Measurements from ENCODE around the gene SHLD2.
"Not testable (repeated sequence)": the region's sequence is repeated elsewhere in the genome, so short reads cannot be mapped to it uniquely, and the experiment has no call there.

Gene SHLD2

DNA sequence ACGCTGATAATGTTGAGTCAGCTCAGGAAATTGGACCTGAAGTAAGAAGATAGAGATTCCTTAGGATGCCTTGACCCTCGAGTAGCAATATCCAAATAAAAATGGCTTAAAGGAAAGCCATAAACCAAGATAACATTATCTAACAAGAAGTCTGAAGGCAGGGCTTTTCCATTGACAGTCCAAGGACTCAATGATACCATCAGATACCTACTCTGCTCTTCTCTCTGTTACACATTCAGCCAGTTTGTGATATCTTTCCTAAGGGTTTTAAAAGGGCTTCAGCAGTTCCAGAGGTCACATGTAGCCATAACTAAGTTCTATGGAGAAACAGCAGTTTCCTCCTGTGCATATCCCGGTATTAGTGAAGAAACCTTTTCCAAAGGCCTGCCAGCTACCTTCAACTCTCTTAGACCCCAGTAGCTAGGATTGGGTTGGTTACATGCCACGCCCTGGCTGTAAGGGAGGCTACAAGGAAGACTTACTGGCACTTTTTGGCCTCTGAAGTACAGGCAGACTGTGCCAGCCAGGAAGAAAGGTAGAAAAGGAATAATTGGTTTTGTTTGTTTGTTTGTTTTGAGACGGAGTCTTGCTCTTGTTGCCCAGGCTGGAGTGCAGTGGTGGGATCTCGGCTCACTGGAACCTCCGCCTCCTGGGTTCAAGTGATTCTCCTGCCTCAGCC lies 10.6 kb downstream of the SHLD2 start:
- no peak for DNase-seq (ENCODE audit: low read depth, low spot score)
- TF ChIP-seq, protein P1, sequence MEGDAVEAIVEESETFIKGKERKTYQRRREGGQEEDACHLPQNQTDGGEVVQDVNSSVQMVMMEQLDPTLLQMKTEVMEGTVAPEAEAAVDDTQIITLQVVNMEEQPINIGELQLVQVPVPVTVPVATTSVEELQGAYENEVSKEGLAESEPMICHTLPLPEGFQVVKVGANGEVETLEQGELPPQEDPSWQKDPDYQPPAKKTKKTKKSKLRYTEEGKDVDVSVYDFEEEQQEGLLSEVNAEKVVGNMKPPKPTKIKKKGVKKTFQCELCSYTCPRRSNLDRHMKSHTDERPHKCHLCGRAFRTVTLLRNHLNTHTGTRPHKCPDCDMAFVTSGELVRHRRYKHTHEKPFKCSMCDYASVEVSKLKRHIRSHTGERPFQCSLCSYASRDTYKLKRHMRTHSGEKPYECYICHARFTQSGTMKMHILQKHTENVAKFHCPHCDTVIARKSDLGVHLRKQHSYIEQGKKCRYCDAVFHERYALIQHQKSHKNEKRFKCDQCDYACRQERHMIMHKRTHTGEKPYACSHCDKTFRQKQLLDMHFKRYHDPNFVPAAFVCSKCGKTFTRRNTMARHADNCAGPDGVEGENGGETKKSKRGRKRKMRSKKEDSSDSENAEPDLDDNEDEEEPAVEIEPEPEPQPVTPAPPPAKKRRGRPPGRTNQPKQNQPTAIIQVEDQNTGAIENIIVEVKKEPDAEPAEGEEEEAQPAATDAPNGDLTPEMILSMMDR (IDR thresholded peaks at IDR 0.05; ENCODE audit: low read depth, low read length), result no peak
- in situ Hi-C loops (cut with HindIII; ENCODE audit: low sequenced_read_pairs), result no loop called here
- H3K4me3 ChIP-seq (ENCODE audit: low read depth, low read length), result no peak overlapping the region

DNA sequence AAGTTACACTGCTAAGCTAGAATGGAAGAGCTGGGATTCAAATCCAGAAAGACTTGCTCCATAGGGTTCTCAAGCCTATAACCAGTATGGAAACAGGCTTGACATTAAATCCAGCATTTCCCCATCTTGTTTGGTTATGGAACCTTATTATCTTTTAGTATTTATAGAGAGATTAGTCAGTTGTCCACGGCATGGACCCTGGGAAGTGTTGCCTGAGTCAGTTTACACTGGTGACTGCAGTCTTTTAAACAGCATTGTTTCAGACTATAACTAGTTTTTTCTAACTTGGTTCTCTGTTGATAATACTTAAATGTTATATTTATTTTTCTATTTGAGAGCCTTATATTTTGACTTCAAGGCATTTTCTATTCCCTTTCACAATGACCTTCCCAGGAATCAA lies 23.1 kb downstream of the SHLD2 start:
- in situ Hi-C loops (cut with HindIII; ENCODE audit: low sequenced_read_pairs); DNase-seq (ENCODE audit: low read depth, low spot score): not testable (repeated sequence)

DNA sequence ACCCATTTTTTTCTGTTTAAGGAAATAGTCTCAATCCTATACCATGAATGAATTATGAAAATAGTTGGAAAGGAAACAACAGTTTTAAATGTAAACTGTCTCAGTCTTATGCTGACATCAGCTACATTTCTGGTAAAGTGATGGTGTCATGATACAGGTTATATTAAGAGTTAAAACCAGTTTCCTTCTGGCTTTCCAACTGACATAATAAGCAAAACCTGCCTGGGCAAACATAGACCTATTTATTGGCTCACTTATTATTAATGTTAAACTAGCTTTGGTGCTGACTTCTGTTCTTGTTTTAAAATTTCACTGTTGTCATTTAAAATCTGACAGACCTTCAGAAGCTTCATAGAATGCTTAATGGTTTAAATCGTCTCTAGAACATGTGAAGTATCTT lies 24.0 kb downstream of the SHLD2 start:
- H3K4me3 ChIP-seq (ENCODE audit: low read depth, low read length); DNase-seq (ENCODE audit: low read depth, low spot score); in situ Hi-C loops (cut with HindIII; ENCODE audit: low sequenced_read_pairs): not testable (repeated sequence)

More for the DNA sequence above, 23.1 kb downstream of the SHLD2 start:
- not testable (repeated sequence) for H3K4me3 ChIP-seq (ENCODE audit: low read depth, low read length)

DNA sequence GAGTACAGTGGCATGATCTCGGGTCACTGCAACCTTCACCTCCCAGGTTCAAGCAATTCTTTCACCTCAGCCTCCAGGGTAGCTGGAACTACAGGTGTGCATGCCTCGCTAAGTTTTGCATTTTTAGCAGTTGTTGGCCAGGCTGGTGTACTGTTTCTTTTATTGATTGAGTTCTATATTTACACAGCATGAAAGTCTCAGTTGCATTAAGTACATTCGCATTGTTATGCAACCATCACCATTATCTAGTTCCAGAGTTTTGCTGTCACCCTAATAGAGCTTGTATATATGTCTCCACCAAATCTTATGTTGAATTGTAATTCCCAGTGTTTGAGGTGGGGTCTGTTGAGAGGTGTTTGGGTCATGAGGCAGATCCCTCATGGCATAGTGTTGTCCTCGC lies 28.3 kb downstream of the SHLD2 start:
- DNase-seq (ENCODE audit: low read depth, low spot score); H3K4me3 ChIP-seq (ENCODE audit: low read depth, low read length); in situ Hi-C loops (cut with HindIII; ENCODE audit: low sequenced_read_pairs): not testable (repeated sequence)

DNA sequence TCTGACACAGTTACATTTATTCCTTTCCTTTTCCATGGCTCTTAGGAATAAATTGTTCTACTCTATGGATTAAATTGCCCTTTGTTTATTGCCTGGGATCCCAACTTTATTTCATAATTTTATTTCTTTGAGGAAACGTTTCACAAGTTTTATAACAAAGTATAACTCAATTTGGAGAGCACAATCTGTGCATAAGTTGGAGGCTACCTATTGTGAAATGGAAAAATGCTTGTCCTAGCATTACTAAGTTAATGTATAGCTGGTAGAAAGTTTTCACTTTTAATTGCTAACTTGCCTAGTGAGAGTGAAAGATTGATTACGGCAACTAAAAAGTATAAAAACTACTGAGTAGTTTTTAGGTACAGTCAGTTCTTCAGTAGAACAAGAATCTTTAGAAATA lies 32.0 kb downstream of the SHLD2 start:
- in situ Hi-C loops (cut with HindIII; ENCODE audit: low sequenced_read_pairs); H3K4me3 ChIP-seq (ENCODE audit: low read depth, low read length); DNase-seq (ENCODE audit: low read depth, low spot score): not testable (repeated sequence)

DNA sequence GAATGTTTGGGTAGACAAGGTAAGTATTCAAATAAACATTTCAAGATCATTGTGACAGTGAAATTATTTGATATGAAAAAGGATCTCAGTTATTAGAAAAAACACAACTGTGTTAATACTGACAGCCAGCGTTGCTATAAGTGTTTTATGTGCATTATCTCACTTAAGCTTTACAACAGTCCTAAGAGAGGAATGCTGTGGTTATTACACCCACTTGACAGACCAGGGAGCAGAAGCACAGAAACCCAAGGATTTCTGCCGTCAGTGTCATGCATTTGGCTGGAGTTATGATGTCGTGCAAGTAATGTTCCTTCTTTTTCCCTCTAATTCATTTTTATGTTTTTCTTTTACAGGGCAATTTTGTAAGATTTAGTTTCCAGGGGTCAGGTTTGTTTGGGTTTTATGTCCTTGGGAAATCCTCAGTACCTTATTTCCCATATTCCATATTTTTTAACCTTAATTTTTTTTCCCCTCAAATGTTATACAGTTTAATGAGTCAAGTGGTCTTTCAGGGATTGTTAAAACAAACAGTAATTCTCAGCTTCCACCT lies 32.7 kb downstream of the SHLD2 start:
- H3K4me3 ChIP-seq (ENCODE audit: low read depth, low read length); in situ Hi-C loops (cut with HindIII; ENCODE audit: low sequenced_read_pairs); DNase-seq (ENCODE audit: low read depth, low spot score): not testable (repeated sequence)

DNA sequence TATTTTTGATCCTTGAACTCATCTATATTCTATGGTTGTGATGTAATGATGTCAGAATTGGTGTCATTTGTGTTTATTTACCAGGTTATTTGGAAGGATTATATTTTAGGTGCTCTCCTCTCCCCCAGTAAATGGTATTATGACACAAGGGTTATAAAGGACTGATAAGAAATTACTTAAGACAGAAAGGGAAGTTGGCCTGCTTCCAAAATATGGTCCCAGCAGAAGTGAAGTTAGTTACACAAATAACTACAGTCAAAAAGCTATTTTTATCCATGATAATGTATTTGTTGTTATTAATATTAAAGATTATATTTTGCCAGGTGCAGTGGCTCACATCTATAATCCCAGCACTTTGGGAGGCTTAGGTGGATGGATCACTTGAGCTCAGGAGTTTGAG lies 37.2 kb downstream of the SHLD2 start:
- in situ Hi-C loops (cut with HindIII; ENCODE audit: low sequenced_read_pairs), result not testable (repeated sequence)

DNA sequence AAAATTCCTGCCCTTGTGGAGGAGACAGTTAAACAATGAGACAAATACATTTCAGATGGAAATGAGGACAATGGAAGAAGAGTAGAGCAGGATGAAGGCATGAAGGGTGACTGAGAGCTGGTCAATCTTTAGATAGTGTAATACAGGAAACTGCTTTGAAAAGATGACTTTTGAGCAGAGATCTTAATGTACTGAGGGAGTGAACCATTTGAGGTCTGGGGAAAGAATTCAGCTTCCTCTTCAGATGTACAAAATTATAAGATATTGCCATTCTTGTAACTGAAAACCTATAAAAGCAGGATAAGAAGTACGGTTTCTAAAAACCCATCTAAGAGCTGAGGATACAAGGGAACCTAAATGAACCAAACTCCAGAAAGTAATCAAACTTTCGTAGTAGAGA lies 38.9 kb downstream of the SHLD2 start:
- H3K4me3 ChIP-seq (ENCODE audit: low read depth, low read length); in situ Hi-C loops (cut with HindIII; ENCODE audit: low sequenced_read_pairs); DNase-seq (ENCODE audit: low read depth, low spot score): not testable (repeated sequence)

More for the DNA sequence above, 37.2 kb downstream of the SHLD2 start:
- not testable (repeated sequence) for H3K4me3 ChIP-seq (ENCODE audit: low read depth, low read length); DNase-seq (ENCODE audit: low read depth, low spot score)

DNA sequence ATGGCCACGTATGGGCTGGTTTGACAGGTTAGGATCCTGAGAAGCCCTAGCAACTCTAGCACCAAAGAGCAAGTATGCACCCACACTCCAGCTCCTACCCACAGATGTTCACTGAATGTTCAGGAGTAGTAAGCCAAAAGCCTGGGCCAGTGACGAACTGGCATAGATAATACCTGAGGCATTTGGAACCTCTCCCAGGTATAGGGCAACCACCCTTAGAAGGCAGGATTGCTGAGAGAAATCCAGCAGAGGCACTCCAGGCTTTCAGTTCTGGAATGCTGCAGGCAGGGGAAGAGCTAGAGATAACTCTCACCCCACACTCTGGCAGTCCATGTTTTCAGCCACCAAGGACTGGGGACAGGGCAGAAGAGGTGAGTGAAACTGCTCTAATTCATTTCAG lies 39.4 kb downstream of the SHLD2 start:
- DNase-seq (ENCODE audit: low read depth, low spot score); in situ Hi-C loops (cut with HindIII; ENCODE audit: low sequenced_read_pairs); H3K4me3 ChIP-seq (ENCODE audit: low read depth, low read length): not testable (repeated sequence)

DNA sequence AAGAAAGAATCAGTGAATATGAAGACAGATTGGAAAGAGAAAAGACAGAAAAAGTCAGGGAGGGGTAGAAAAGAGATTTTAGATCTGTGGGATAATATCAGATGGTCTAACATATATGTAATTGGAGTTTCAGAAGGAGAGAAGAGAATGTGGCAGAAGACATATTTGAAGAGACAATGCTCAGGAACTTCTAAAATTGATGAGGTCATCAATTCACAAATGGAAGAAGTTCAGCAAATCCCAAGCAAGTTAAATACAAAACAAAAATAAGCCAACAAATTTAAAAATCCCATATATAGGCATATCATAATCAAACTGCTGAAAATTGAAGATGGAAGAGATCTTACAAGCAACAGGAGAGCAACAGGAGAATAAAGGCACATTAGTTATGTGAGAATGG lies 42.5 kb downstream of the SHLD2 start:
- in situ Hi-C loops (cut with HindIII; ENCODE audit: low sequenced_read_pairs); H3K4me3 ChIP-seq (ENCODE audit: low read depth, low read length); DNase-seq (ENCODE audit: low read depth, low spot score): not testable (repeated sequence)

DNA sequence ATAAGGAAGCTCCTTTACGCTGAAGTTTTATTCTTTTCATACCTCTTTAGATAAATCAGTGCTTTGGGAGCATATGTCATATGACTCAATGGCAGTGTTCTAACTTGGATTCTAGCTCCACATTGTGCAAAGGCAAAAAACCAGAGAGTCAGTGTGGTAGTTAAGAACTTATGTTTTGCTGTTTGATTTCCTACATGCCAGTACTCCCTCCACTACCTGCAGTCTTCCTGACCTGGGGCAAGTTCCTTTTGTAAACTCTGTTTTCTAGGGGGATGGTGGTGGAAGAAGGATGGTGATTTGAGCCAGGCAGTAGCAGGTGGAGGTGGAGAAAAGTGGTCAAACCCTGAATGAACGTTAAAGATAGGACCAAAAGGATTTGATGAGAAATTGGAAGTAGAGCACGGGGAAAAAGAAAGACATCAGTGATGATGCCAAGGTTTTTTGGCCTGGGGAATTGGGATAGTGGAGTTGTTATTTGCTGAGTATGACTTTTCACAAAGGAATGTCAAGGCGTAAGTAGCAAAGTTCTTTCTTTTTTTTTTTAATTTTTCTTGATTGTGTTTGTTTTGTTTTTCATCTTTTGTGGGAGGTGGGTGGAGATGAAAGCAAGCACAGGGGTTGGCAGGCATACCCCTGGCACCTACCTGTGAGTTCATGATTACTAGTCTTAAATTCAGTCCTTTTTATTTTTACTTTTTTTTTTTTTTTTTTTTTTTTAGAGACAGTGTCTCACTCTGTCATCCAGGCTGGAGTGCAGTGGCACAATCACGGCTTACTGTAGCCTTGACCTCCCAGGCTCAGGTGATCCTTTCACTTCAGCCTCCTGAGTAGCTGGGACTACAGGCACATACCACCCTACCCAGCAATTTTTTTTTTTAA lies 47.5 kb downstream of the SHLD2 start:
- H3K4me3 ChIP-seq (ENCODE audit: low read depth, low read length); in situ Hi-C loops (cut with HindIII; ENCODE audit: low sequenced_read_pairs): not testable (repeated sequence)
- DNase-seq (ENCODE audit: low read depth, low spot score), result peak; percentile 18

DNA sequence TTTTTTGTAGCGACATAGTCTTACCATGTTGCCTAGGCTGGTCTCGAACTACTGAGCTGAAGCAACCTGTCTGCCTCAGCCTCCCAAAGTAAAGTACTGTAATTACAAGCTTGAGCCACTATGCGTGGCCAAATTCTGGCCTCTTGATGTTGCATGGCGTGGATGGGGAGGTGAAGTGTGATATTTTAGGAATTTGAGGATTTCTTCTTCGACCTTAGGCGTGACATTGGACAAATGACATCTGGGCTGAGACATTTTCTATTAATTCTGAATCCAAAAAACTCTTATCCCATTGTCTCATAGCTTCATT lies 48.1 kb downstream of the SHLD2 start:
- H3K4me3 ChIP-seq (ENCODE audit: low read depth, low read length); DNase-seq (ENCODE audit: low read depth, low spot score); in situ Hi-C loops (cut with HindIII; ENCODE audit: low sequenced_read_pairs): not testable (repeated sequence)

DNA sequence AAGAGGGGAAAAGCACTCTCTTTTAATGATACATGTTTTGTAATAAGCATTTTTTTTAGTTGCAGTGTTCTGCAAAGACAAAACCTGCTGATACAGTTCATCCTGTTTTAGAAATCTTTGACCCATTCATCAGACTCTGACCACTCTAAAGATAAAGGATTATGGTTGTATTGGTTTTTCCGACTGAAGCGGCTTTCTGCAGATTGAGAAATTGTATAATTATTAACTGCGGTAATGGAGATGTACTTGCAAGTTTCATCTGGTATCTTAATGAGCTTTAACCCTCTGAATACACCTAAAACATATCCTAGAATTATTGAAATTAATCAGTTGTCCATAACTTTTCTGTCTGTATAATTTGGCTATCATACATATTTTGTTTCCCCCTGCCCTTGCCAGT lies 50.6 kb downstream of the SHLD2 start:
- H3K4me3 ChIP-seq (ENCODE audit: low read depth, low read length); DNase-seq (ENCODE audit: low read depth, low spot score); in situ Hi-C loops (cut with HindIII; ENCODE audit: low sequenced_read_pairs): not testable (repeated sequence)

DNA sequence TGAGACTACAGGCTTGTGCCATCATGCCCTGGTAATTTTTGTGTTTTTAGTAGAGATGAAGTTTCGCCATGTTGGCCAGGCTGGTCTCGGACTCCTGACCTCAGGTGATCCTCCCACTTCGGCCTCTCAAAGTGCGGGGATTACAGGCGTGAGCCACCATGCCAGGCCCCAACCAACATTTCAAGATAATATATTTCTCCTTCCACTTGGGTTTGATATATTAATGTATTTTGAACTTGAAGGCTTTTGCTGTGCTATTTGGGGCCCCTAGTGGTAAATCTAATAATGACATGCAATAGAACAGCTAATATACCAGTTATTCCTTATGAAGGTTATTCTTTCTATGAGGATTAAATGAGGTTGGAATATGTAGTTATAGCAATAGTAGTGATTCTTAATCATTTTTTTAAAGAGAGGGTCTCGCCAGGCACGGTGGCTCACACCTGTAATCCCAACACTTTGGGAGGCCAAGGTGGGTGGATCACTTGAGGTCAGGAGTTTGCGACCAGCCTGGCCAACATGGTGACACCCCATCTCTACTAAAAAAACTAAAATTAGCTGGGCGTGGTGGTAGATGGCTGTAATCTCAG lies 54.1 kb downstream of the SHLD2 start:
- H3K4me3 ChIP-seq (ENCODE audit: low read depth, low read length); DNase-seq (ENCODE audit: low read depth, low spot score); in situ Hi-C loops (cut with HindIII; ENCODE audit: low sequenced_read_pairs): not testable (repeated sequence)

DNA sequence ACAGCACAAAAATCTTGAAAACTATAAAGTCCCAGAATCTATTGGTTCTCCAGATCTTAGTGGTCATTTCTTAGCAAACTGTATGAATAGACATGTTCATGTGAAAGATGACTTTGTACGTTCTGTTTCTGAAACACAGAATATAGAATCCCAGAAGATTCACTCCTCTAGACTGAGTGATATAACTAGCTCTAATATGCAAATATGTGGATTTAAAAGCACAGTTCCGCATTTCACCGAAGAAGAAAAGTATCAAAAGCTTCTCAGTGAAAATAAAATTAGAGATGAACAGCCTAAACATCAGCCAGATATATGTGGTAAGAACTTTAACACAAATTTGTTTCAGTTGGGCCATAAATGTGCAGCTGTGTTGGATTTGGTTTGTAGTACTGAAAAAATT lies 56.5 kb downstream of the SHLD2 start:
- in situ Hi-C loops (cut with HindIII; ENCODE audit: low sequenced_read_pairs); DNase-seq (ENCODE audit: low read depth, low spot score); H3K4me3 ChIP-seq (ENCODE audit: low read depth, low read length): not testable (repeated sequence)

DNA sequence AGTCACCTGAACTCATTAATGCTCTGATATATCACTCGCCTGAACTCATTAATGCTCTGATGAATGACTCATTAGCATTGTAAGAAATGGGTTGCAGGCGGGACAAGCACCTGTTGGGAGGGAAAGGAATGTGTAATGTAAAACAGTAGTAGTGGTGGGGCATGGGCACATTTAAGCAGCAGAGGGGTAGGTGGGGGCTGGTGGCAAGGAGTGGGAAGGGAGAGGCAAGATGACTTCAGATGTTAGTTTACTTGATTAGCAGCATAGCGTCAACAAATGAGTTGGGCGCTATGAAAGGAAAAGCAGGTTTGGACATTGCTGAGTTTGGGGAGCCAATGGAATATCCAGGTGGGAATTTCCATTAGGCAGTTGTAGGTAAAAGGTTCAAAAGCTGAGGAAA lies 61.8 kb downstream of the SHLD2 start:
- H3K4me3 ChIP-seq (ENCODE audit: low read depth, low read length); in situ Hi-C loops (cut with HindIII; ENCODE audit: low sequenced_read_pairs); DNase-seq (ENCODE audit: low read depth, low spot score): not testable (repeated sequence)

Data from astrocyte of the spinal cord (primary cell).